Adrenal gland (tissue), 5 donors: ENCODE results near the gene MTCL3.

Experiments used
- POLR2A ChIP-seq, 2 donors: fragments of 450-650 bp; IDR thresholded peaks; one replicate each; pipeline ENCODE4 v1.6.1; 2017; ENCODE audit warnings: antibody characterized with exemption in 2 of 2, mild to moderate bottlenecking in 2 of 2, moderate library complexity in 1 of 2
- TF ChIP-seq, protein P1 (sequence below), 6 experiments: fragments of 450-650 bp in 4 of 6; fragments of 200-600 bp in 2 of 6; sonication (generic) in 1 of 6; IDR thresholded peaks; 1 replicate in 5 of 6; 2 replicates in 1 of 6; pipeline versions ENCODE4 v1.5.1 to v1.8.0; 2016 to 2021; ENCODE audit warnings: antibody characterized with exemption in 6 of 6, mild to moderate bottlenecking in 2 of 6, moderate library complexity in 1 of 6
- donor health status: DM: no; HTN: no; CAD: no.

GRCh38 chr6:127517693-127518092, 1.4 kb downstream of the MTCL3 start:
- TF ChIP-seq, protein P1, sequence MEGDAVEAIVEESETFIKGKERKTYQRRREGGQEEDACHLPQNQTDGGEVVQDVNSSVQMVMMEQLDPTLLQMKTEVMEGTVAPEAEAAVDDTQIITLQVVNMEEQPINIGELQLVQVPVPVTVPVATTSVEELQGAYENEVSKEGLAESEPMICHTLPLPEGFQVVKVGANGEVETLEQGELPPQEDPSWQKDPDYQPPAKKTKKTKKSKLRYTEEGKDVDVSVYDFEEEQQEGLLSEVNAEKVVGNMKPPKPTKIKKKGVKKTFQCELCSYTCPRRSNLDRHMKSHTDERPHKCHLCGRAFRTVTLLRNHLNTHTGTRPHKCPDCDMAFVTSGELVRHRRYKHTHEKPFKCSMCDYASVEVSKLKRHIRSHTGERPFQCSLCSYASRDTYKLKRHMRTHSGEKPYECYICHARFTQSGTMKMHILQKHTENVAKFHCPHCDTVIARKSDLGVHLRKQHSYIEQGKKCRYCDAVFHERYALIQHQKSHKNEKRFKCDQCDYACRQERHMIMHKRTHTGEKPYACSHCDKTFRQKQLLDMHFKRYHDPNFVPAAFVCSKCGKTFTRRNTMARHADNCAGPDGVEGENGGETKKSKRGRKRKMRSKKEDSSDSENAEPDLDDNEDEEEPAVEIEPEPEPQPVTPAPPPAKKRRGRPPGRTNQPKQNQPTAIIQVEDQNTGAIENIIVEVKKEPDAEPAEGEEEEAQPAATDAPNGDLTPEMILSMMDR (IDR thresholded peaks at IDR 0.05) = no peak
- no peak for TF ChIP-seq POLR2A (IDR thresholded peaks at IDR 0.05)
